Gastrocnemius medialis (tissue), 4 donors: Measurements from ENCODE around the gene MBD5.

Source experiments
- POLR2A ChIP-seq, 2 donors: fragments of 450-650 bp; IDR thresholded peaks; one replicate each; pipeline ENCODE4 v1.6.1; 2017; ENCODE audit warnings: antibody characterized with exemption in 2 of 2, mild to moderate bottlenecking in 2 of 2, moderate library complexity in 2 of 2
- TF ChIP-seq, protein P1 (sequence below), 5 experiments: fragments of 450-650 bp in 3 of 5; fragments of 200-600 bp in 2 of 5; sonication (generic) in 2 of 5; IDR thresholded peaks in 4 of 5; conservative IDR thresholded peaks in 1 of 5; 1 replicate in 4 of 5; 2 replicates in 1 of 5; pipeline ENCODE4 v1.5.1; 2016 to 2019; ENCODE audit warnings: antibody characterized with exemption in 5 of 5, mild to moderate bottlenecking in 3 of 5, moderate library complexity in 3 of 5

DNA sequence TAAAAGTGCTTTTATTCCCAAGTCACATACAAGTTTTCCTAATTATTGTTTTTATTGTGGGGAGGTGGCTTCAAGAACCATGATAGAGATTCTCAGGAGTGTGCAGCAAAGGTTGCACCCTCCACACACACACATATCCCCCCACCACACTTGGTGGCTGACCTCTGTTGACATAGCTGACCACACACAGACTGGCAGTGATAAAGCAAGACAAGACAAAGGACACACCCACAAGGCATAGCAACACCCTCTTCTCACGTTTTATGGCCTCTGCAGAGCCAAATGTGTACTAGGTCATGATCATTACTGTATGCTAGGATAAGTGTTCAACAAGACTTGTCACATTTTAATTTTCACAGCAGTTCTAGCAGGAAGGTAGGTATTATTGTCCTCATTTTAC lies 480.7 kb downstream of the MBD5 start:
- TF ChIP-seq, protein P1, sequence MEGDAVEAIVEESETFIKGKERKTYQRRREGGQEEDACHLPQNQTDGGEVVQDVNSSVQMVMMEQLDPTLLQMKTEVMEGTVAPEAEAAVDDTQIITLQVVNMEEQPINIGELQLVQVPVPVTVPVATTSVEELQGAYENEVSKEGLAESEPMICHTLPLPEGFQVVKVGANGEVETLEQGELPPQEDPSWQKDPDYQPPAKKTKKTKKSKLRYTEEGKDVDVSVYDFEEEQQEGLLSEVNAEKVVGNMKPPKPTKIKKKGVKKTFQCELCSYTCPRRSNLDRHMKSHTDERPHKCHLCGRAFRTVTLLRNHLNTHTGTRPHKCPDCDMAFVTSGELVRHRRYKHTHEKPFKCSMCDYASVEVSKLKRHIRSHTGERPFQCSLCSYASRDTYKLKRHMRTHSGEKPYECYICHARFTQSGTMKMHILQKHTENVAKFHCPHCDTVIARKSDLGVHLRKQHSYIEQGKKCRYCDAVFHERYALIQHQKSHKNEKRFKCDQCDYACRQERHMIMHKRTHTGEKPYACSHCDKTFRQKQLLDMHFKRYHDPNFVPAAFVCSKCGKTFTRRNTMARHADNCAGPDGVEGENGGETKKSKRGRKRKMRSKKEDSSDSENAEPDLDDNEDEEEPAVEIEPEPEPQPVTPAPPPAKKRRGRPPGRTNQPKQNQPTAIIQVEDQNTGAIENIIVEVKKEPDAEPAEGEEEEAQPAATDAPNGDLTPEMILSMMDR (IDR thresholded peaks at IDR 0.05 in 4 of 5, conservative IDR thresholded peaks at IDR 0.05 in 1 of 5): no peak
- no peak for TF ChIP-seq POLR2A (IDR thresholded peaks at IDR 0.05)
